ENCODE measurements around the gene HOXB13.

- TF ChIP-seq CTCF (IDR thresholded peaks at IDR 0.05): no peak
- no peak for TF ChIP-seq POLR2A (IDR thresholded peaks at IDR 0.05)
Measured at GRCh38 chr17:48754500-48755261, 26.1 kb upstream of the HOXB13 start.

Data from right lobe of liver (tissue), 4 donors.